HepG2 (cell line): ENCODE measurements around the gene VCP. TPM values are rescaled to one million over a fixed set of nuclear protein-coding genes. Genes with fewer than 3 reads are reported as not detected.

ENCODE experiments used
- ATAC-seq: fragments of 200-7000 bp; cut with Tn5 transposase; 3 replicates; pipeline ENCODE4 v1.9.1; 2020; ENCODE audit warnings: mild to moderate bottlenecking, moderate library complexity
- BruUV-seq: library from RNA; stranded (reverse); fragments of 400-500 nt; replicated peaks from 2 replicates; lab custom pipeline; 2021; lab: Mats Ljungman, UMichigan
- CTCF ChIA-PET: fragments of 300-600 bp; formaldehyde crosslinking; extraction: SDS; loops from one replicate; lab custom pipeline; 2021; ENCODE audit warnings: low total read pairs, inconsistent platforms, low intra/inter-chr PET ratio; lab: Yijun Ruan, JAX
- POLR2A ChIA-PET: fragments of 350-600 bp; sonication (Branson Sonifier 250); formaldehyde crosslinking; loops from one replicate; lab custom pipeline; 2020; ENCODE audit warnings: antibody characterized with exemption, inconsistent platforms; lab: Yijun Ruan, JAX
- DNase-seq: peaks from one replicate; pipeline ENCODE4 v3.0.0-alpha.2; 2015; ENCODE audit warnings: low spot score
- FAIRE-seq: peaks from 3 replicates; lab custom pipeline; 2011; peaks lifted over from hg19 to GRCh38; lab: Jason Lieb, UNC
- H2AFZ ChIP-seq: one replicate; pipeline ENCODE4 v1.6.1; 2011; ENCODE audit warnings: low read length, inconsistent platforms
- H3K27ac ChIP-seq: fragments of 300-600 bp; 3 replicates; pipeline ENCODE4 v1.8.0; 2011; ENCODE audit warnings: mixed run types, mild to moderate bottlenecking, mixed read lengths, low read length, inconsistent platforms; ENCODE audit not compliant: insufficient read depth; ENCODE audit errors: extremely low read length
- H3K27me3 ChIP-seq, 2 experiments: fragments of 200-600 bp in 1 of 2; 2 replicates in 1 of 2; 3 replicates in 1 of 2; pipeline versions ENCODE4 v1.6.0 to v1.8.0; 2011; ENCODE audit warnings: low read length in 2 of 2, mild to moderate bottlenecking in 2 of 2, moderate library complexity in 2 of 2, inconsistent platforms in 1 of 2; ENCODE audit not compliant: insufficient read depth in 2 of 2, control insufficient read depth in 1 of 2
- H3K36me3 ChIP-seq, 2 experiments: fragments of 200-600 bp in 1 of 2; replicated peaks in 1 of 2; 2 replicates in 1 of 2; 3 replicates in 1 of 2; pipeline versions ENCODE4 v1.5.1 to v1.8.0; 2011; ENCODE audit warnings: low read length in 2 of 2, inconsistent platforms in 1 of 2; ENCODE audit not compliant: insufficient read depth in 2 of 2, control insufficient read depth in 1 of 2
- H3K4me1 ChIP-seq: 2 replicates; pipeline ENCODE4 v1.5.1; 2012; ENCODE audit warnings: low read length, inconsistent platforms; ENCODE audit not compliant: insufficient read depth
- H3K4me2 ChIP-seq: 2 replicates; pipeline ENCODE4 v1.6.0; 2011; ENCODE audit warnings: low read depth, low read length, inconsistent platforms
- H3K4me3 ChIP-seq, 3 experiments: fragments of 200-600 bp in 1 of 3; sonication (generic), shearing (Covaris generic) in 1 of 3; replicated peaks in 1 of 3; 2 replicates each; pipeline ENCODE4 v1.5.1; 2011 to 2016; ENCODE audit warnings: low read length in 3 of 3, inconsistent platforms in 2 of 3, low read depth in 2 of 3, mild to moderate bottlenecking in 2 of 3, control low read depth in 1 of 3, mixed read lengths in 1 of 3; ENCODE audit not compliant: insufficient read depth in 1 of 3
- H3K79me2 ChIP-seq: one replicate; pipeline ENCODE4 v1.6.1; 2011; ENCODE audit warnings: low read length, inconsistent platforms; ENCODE audit not compliant: insufficient read depth
- H3K9ac ChIP-seq: 2 replicates; pipeline ENCODE4 v1.6.0; 2011; ENCODE audit warnings: mild to moderate bottlenecking, low read depth, low read length, inconsistent platforms; ENCODE audit not compliant: insufficient read depth
- H3K9me3 ChIP-seq: 2 replicates; pipeline ENCODE4 v1.5.1; 2012; ENCODE audit warnings: mild to moderate bottlenecking, low read length
- H4K20me1 ChIP-seq: 2 replicates; pipeline ENCODE4 v1.6.0; 2011; ENCODE audit warnings: inconsistent platforms, mild to moderate bottlenecking, low read length, moderate library complexity; ENCODE audit not compliant: insufficient read depth
- DRAP1 ChIP-seq: IDR thresholded peaks from 2 replicates; pipeline ENCODE4 v1.6.1; 2016; ENCODE audit warnings: missing genetic modification reagents, missing compliant biosample characterization
- GABPA ChIP-seq, 2 experiments: IDR thresholded peaks; 2 replicates each; pipeline ENCODE4 v1.6.1; 2011 to 2016; ENCODE audit warnings: low read depth in 2 of 2, low read length in 1 of 2, missing biosample characterization in 1 of 2, missing genetic modification characterization in 1 of 2
- HDAC1 ChIP-seq: sonication (generic); formaldehyde crosslinking; IDR thresholded peaks from 2 replicates; pipeline ENCODE4 v1.5.1; 2020; ENCODE audit warnings: mild to moderate bottlenecking, missing genetic modification reagents
- KAT8 ChIP-seq: IDR thresholded peaks from 2 replicates; pipeline ENCODE4 v1.6.1; 2016; ENCODE audit warnings: missing genetic modification reagents, missing compliant biosample characterization
- PAXIP1 ChIP-seq: sonication (generic); formaldehyde crosslinking; conservative IDR thresholded peaks from 2 replicates; pipeline ENCODE4 v1.4.0; 2020; ENCODE audit warnings: mild to moderate bottlenecking, missing genetic modification reagents, moderate library complexity
- SNAPC5 ChIP-seq: sonication (generic); formaldehyde crosslinking; IDR thresholded peaks from 2 replicates; pipeline ENCODE4 v1.8.1; 2023; ENCODE audit warnings: mild to moderate bottlenecking, missing genetic modification reagents, borderline replicate concordance
- TSC22D2 ChIP-seq: sonication (generic); formaldehyde crosslinking; IDR thresholded peaks from 2 replicates; pipeline ENCODE4 v1.5.1; 2020; ENCODE audit warnings: missing genetic modification reagents, mild to moderate bottlenecking, borderline replicate concordance
- ZBTB26 ChIP-seq: IDR thresholded peaks from 2 replicates; pipeline ENCODE4 v1.6.1; 2016; ENCODE audit warnings: missing compliant biosample characterization, missing genetic modification reagents, borderline replicate concordance
- ZNF280D ChIP-seq: sonication (generic); formaldehyde crosslinking; IDR thresholded peaks from 2 replicates; pipeline ENCODE4 v1.5.1; 2020; ENCODE audit warnings: mild to moderate bottlenecking, missing genetic modification reagents
- ZNF883 ChIP-seq: sonication (generic); formaldehyde crosslinking; IDR thresholded peaks from 2 replicates; pipeline ENCODE4 v1.5.1; 2020; ENCODE audit warnings: mild to moderate bottlenecking, missing genetic modification reagents; ENCODE audit errors: not compliant biosample characterization
- ZSCAN31 ChIP-seq: sonication (generic); formaldehyde crosslinking; IDR thresholded peaks from 2 replicates; pipeline ENCODE4 v1.5.0; 2020; ENCODE audit warnings: low read depth, mild to moderate bottlenecking, missing genetic modification reagents
- WGBS: methylation state at CpG from one replicate; pipeline ENCODE4 v1.1.6; 2017; ENCODE audit warnings: low lambda C conversion rate; 5-methylcytosine and 5-hydroxymethylcytosine counted together
- in situ Hi-C: cut with HindIII; loops from 2 replicates; pipeline ENCODE4 v1.10.0; 2017; ENCODE audit warnings: low pct_unique_long_range_greater_than_20kb; ENCODE audit not compliant: extremely low pct_ligation_motif_present
- intact Hi-C: fragments of 100-400 bp; cut with micrococcal nuclease; formaldehyde crosslinking; loops from one replicate; pipeline ENCODE4 v1.10.0; 2022; ENCODE audit not compliant: unreplicated experiment
- polyA plus RNA-seq, 8 experiments: library from polyadenylated mRNA; depleted of rRNA in 3 of 8; stranded (reverse) in 7 of 8; unstranded in 1 of 8; fragments of >200 nt; fragmentation: Illumina TruSeq in 4 of 8; extraction: Trizol in 4 of 8; gene quantifications; 2 replicates each; pipeline versions ENCODE4 v1.2.1 to v1.2.3, GENCODE V29; 2011 to 2016; ENCODE audit warnings: low read depth in 4 of 8, missing spikeins in 1 of 8, mixed read lengths in 1 of 8; ENCODE audit not compliant: insufficient read depth in 1 of 8
- total RNA-seq, 5 experiments: library from RNA; depleted of rRNA; stranded (reverse); fragments of >200 nt; fragmentation: Illumina TruSeq; extraction: Trizol; gene quantifications; 2 replicates each; pipeline ENCODE4 v1.2.3, GENCODE V29; 2016; ENCODE audit warnings: low read depth in 1 of 5

The VCP gene
- total and polyA plus RNA-seq, 2 of the 13 experiments (the other 11 are each of a cell fraction or from before 2014, with no cell fraction given): 143 to 391 TPM

GRCh38 chr9:35073279-35073612 is 821 bp upstream of the VCP start (continued):
- no peak for TF ChIP-seq ZNF280D

- peak; percentile 85 for DNase-seq
- TF ChIP-seq PAXIP1: peak; percentile 60
- peak; percentile 34; the same call in 1 of the 2 replicates for TF ChIP-seq ZBTB26 (CRISPR knock-in tag)
- peak; percentile 26; the same call in 1 of the 2 replicates for TF ChIP-seq TSC22D2 (CRISPR knock-in tag)
- TF ChIP-seq KAT8 (CRISPR knock-in tag): peak; percentile 20; the same call in 1 of the 2 replicates
- TF ChIP-seq DRAP1: 0 out of 2 replicates have a peak, but pooled peaks have one; percentile 11
- TF ChIP-seq SNAPC5 (CRISPR knock-in tag): 0 out of 2 replicates have a peak, but pooled peaks have one; percentile 61
- no peak for TF ChIP-seq GABPA (IDR thresholded peaks at IDR 0.05; ENCODE audit: low read depth, low read length)
- TF ChIP-seq GABPA (CRISPR knock-in tag; IDR thresholded peaks at IDR 0.05; ENCODE audit: low read depth): 0 out of 2 replicates have a peak, but pooled peaks have one; percentile 23
- peak; percentile 62 for TF ChIP-seq HDAC1 (CRISPR knock-in tag)
- peak; percentile 72; the same call in 1 of the 2 replicates for TF ChIP-seq ZSCAN31 (CRISPR knock-in tag)
- peak; percentile 22 for TF ChIP-seq ZNF883 (CRISPR knock-in tag)
Measured at GRCh38 chr9:35071814-35072460, 488 bp downstream of the VCP start.

More at GRCh38 chr9:35071814-35072460, 488 bp downstream of the VCP start:
- no peaks in the 10 kb centered on the region; a peak in 1 of 5 replicates for H3K27me3 ChIP-seq
- H3K36me3 ChIP-seq: peaks cover 16 to 41% of the 10 kb centered on the region in 2 experiments
- ATAC-seq (peak; percentile 89), FAIRE-seq (no peak)
- peaks cover 41% of the 10 kb centered on the region for H4K20me1 ChIP-seq
- intact Hi-C loops: loop anchor here (1.0 kb wide), 1 partner anchor 24 kb away; the partner anchor contains the start of gene PIGO
- peak overlapping the region; percentile 92 to 99 (median 93) for H3K4me3 ChIP-seq
- H3K27ac ChIP-seq: peak overlapping the region; percentile 100
- peaks cover 37% of the 10 kb centered on the region for H3K4me1 ChIP-seq
- WGBS: no CpG with 5 or more reads among the region's 79 CpGs
- POLR2A ChIA-PET: interaction anchor here (0.8 to 3.2 kb wide), 23 partner anchors 8 to 892 kb away, joined by 3 to 23 read pairs (median 7); partner anchors contain the start of genes ATOSB, CREB3, FANCG and PIGO
- in situ Hi-C loops: no loop called here
- BruUV-seq: no TSS peak
- H3K9me3 ChIP-seq: no peaks in the 10 kb centered on the region
- no peak overlapping the region for H2AFZ ChIP-seq
- peaks cover 49% of the 10 kb centered on the region for H3K79me2 ChIP-seq
- peak overlapping the region; percentile 100 for H3K9ac ChIP-seq
- H3K4me2 ChIP-seq: peak overlapping the region; percentile 85
- CTCF ChIA-PET: interaction anchor here (2.1 kb wide), 1 partner anchor 24 kb away, joined by 9 read pairs; the partner anchor contains the start of gene PIGO
